Tibial nerve (tissue), 4 donors: ENCODE measurements around the gene FXYD7. TPM values are rescaled to one million over a fixed set of nuclear protein-coding genes. Genes with fewer than 3 reads are reported as not detected.
A peak's percentile ranks its signal among the peaks of the same experiment; 100 is the strongest.
"Not testable (repeated sequence)": the region's sequence is repeated elsewhere in the genome, so short reads cannot be mapped to it uniquely, and the experiment has no call there.

Experiments used
- DNase-seq, 2 donors: peaks; one replicate each; pipeline ENCODE4 v3.0.0-alpha.2; 2019; ENCODE audit warnings: low spot score in 2 of 2
- H3K27ac ChIP-seq, 4 donors: fragments of 200-600 bp; sonication (generic) in 3 of 4; one replicate each; pipeline ENCODE4 v1.5.1; 2017 to 2019; ENCODE audit warnings: mild to moderate bottlenecking in 1 of 4
- H3K27me3 ChIP-seq, 2 donors: fragments of 200-600 bp; sonication (generic) in 1 of 2; one replicate each; pipeline versions ENCODE4 v1.5.1 to v1.6.0; 2017 to 2019
- H3K36me3 ChIP-seq, 3 donors: fragments of 200-600 bp; sonication (generic); one replicate each; pipeline ENCODE4 v1.5.1; 2018 to 2019
- H3K4me1 ChIP-seq, 4 donors: fragments of 200-600 bp; sonication (generic) in 3 of 4; one replicate each; pipeline ENCODE4 v1.5.1; 2017 to 2019
- H3K4me3 ChIP-seq, 4 donors: fragments of 200-600 bp; sonication (generic) in 3 of 4; one replicate each; pipeline ENCODE4 v1.5.1; 2017 to 2019; ENCODE audit warnings: mild to moderate bottlenecking in 1 of 4, moderate library complexity in 1 of 4
- H3K9me3 ChIP-seq, 4 donors: fragments of 200-600 bp; sonication (generic) in 3 of 4; one replicate each; pipeline ENCODE4 v1.5.1; 2017 to 2019
- EP300 ChIP-seq, 2 donors: sonication (generic); formaldehyde crosslinking; IDR thresholded peaks; one replicate each; pipeline ENCODE4 v1.6.1; 2017; ENCODE audit warnings: antibody characterized with exemption in 2 of 2, mild to moderate bottlenecking in 1 of 2
- POLR2A ChIP-seq, 2 donors: fragments of 450-650 bp; IDR thresholded peaks; one replicate each; pipeline ENCODE4 v1.6.1; 2017; ENCODE audit warnings: antibody characterized with exemption in 2 of 2, mild to moderate bottlenecking in 2 of 2, moderate library complexity in 2 of 2
- WGBS, 2 donors: methylation state at CpG; one replicate each; pipeline ENCODE4 v1.1.5; 2018; 5-methylcytosine and 5-hydroxymethylcytosine counted together
- total RNA-seq, 4 donors: library from RNA; depleted of rRNA; stranded (reverse); fragments of >200 nt; gene quantifications; one replicate each; pipeline ENCODE4 v1.1.0, GENCODE V29; 2016
- TF ChIP-seq, protein P1 (sequence below), 5 experiments: fragments of 200-600 bp in 3 of 5; fragments of 450-650 bp in 2 of 5; sonication (generic) in 3 of 5; IDR thresholded peaks; one replicate each; pipeline ENCODE4 v1.5.1; 2016 to 2019; ENCODE audit warnings: antibody characterized with exemption in 5 of 5, mild to moderate bottlenecking in 3 of 5, moderate library complexity in 2 of 5

The FXYD7 gene
- total RNA-seq, 4 donors from 2014 or later, result 2.5 to 5.9 (median 5.7) TPM; not detected in 1

DNA sequence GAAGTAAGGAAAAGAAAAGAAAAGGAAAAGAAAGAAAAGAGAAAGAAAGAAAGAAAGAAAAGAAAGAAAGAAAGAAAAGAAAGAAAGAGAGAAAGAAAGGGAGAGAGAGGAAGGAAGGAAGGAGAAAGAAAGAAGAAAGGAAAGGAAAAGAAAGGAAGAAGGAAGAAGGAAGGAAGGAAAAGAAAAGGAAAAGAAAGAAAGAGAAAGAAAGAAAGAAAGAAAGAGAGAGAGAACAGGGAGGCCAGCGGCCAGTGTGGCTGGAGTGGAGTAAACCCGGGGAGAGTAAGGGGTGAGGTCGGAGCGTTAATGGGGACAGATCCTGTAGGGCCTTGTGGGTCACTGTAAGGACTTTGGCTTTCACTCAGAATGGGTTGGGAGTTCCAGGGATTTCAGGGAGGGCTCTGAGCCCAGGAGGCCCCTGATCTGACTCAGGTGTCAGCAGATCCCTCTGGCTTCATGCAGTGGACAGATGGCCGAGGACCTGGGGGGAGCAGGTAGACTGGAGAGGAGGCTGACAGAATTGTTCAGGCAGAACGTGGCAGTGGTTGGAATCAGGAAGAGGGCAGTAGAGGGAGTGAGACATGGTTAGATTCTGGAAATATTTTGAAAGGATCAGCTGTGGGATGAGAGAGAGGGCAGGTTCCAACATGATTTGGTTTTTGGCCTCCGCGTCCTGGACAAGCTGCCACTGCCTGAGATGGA, 47.2 kb upstream of the FXYD7 start:
- no peaks in the 10 kb centered on the region for H3K36me3 ChIP-seq
- no peak for DNase-seq
- H3K4me1 ChIP-seq, result peaks cover 0 to 16% (median 2%) of the 10 kb centered on the region in 4 donors
- 66 to 69% methylated on average over 8 of the region's 8 CpGs for WGBS, 2 donors
- no peak overlapping the region for H3K4me3 ChIP-seq
- H3K27ac ChIP-seq, result peak overlapping the region in 3 of 4 donors; percentile 50 to 72 (median 68)
- TF ChIP-seq POLR2A (IDR thresholded peaks at IDR 0.05) (no peak), EP300 (IDR thresholded peaks at IDR 0.05) (no peak)
- TF ChIP-seq, protein P1, sequence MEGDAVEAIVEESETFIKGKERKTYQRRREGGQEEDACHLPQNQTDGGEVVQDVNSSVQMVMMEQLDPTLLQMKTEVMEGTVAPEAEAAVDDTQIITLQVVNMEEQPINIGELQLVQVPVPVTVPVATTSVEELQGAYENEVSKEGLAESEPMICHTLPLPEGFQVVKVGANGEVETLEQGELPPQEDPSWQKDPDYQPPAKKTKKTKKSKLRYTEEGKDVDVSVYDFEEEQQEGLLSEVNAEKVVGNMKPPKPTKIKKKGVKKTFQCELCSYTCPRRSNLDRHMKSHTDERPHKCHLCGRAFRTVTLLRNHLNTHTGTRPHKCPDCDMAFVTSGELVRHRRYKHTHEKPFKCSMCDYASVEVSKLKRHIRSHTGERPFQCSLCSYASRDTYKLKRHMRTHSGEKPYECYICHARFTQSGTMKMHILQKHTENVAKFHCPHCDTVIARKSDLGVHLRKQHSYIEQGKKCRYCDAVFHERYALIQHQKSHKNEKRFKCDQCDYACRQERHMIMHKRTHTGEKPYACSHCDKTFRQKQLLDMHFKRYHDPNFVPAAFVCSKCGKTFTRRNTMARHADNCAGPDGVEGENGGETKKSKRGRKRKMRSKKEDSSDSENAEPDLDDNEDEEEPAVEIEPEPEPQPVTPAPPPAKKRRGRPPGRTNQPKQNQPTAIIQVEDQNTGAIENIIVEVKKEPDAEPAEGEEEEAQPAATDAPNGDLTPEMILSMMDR (IDR thresholded peaks at IDR 0.05), result no peak
- no peaks in the 10 kb centered on the region for H3K9me3 ChIP-seq
- peaks cover 0 to 6% of the 10 kb centered on the region in 2 donors for H3K27me3 ChIP-seq

DNA sequence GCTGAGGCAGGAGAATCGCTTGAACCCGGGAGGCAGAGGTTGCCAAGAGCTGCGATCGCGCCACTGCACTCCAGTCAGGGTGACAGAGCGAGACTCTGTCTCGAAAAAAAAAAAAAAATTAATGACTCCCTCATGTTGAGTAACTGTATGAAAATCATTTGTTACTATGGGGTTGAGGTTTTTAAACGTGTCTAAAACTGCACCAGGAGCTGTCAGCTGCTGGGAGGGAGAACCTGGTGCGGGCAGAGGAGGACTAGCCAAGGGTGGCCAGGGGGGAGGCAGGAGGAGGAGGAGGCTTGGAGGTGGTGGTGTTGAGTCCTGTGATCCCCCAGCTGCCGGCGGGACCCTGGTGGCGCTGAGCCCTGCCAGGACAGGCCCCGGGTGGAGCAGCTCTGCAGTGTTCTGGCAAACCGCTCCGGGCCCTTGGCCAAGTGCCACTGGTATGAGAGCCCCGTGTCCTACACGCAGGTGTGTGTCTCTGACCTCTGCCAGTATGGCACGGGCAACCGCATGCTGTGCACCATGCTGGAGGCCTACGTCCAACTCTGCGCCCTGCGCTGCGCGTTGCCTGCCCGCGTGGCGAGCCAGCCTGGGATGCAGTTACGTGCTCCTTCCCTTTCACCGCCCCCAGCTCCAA, 44.5 kb upstream of the FXYD7 start:
- peak overlapping the region in 2 of 4 donors; percentile 40 to 55 for H3K27ac ChIP-seq
- H3K9me3 ChIP-seq, result no peaks in the 10 kb centered on the region
- WGBS, 2 donors, result 69 to 74% methylated on average over 28 to 29 of the region's 29 CpGs
- H3K4me3 ChIP-seq, result no peak overlapping the region
- no peak for DNase-seq
- no peaks in the 10 kb centered on the region for H3K27me3 ChIP-seq
- no peaks in the 10 kb centered on the region for H3K36me3 ChIP-seq
- peaks cover 0 to 9% (median 0%) of the 10 kb centered on the region in 4 donors for H3K4me1 ChIP-seq
- TF ChIP-seq, protein P1 (IDR thresholded peaks at IDR 0.05), result no peak
- TF ChIP-seq POLR2A (IDR thresholded peaks at IDR 0.05) (no peak), EP300 (IDR thresholded peaks at IDR 0.05) (no peak)

DNA sequence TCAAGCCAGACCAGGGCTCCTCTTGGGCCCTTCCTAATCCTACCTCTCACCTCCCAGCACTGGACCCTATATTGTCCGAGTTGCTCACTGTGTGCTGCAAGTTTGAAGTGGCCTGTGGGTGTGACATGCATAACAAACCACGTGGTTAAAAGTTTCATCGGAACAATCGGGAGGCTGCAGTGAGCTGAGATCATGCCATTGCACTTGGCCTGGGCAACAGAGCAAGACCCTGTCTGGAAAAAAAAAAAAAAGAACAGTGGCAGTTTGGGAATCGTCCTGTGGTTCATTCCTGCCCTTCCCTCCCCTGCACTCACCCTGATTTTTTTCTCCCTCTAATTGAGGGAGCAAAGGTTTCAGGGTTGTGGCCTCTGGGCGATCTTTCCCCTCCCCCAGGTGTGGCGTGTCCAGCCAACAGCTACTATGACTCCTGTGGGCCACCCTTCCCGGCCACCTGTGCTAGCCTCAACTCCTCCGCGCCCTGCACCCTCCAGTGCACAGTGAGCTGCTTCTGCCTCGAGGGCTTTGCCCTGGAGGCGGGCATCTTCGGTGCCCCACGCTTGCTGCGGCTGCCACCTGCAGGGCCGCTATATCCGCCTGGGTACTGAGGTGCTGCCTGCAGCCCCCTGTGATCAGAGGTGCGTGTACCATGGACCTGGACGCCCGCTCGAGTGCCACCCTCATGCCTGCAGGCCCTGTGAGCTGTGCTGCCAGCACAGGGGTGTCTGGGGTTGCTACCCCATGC, 43.7 kb upstream of the FXYD7 start:
- Histone ChIP-seq H3K4me1 (peaks cover 0 to 9% (median 0%) of the 10 kb centered on the region in 4 donors), H3K4me3 (no peak overlapping the region), H3K27ac (peak overlapping the region in 2 of 4 donors; percentile 40 to 55), H3K36me3 (no peaks in the 10 kb centered on the region), H3K27me3 (no peaks in the 10 kb centered on the region), H3K9me3 (no peaks in the 10 kb centered on the region)
- 79 to 83% methylated on average over 18 to 21 of the region's 21 CpGs for WGBS, 2 donors
- TF ChIP-seq POLR2A (IDR thresholded peaks at IDR 0.05), result no peak
- no peak for TF ChIP-seq EP300 (IDR thresholded peaks at IDR 0.05)
- TF ChIP-seq, protein P1 (IDR thresholded peaks at IDR 0.05), result no peak
- DNase-seq, result no peak

DNA sequence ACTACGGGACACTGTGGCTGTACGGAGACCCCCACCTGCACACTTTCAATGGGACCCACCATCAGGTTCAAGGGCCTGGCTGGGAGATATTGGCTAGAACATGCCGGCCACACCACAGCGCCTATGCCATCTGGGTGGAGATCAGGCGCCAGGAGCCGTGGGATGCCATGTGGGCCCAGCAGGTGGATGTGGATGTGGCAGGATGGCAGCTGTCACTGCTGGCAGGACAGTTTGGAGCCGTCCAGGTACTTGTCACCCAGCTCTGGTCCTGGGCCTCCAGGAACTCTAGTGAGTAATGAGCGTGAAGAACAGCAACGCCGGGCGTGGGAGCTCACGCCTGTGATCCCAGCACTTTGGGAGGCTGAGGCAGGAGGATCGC, 43.2 kb upstream of the FXYD7 start:
- Histone ChIP-seq H3K27ac (peak overlapping the region in 1 of 4 donors; percentile 40), H3K36me3 (no peaks in the 10 kb centered on the region), H3K9me3 (no peaks in the 10 kb centered on the region), H3K4me3 (no peak overlapping the region), H3K27me3 (no peaks in the 10 kb centered on the region), H3K4me1 (peaks cover 0 to 9% (median 0%) of the 10 kb centered on the region in 4 donors)
- 90 to 97% methylated on average over 11 of the region's 13 CpGs for WGBS, 2 donors
- no peak for DNase-seq
- no peak for TF ChIP-seq EP300 (IDR thresholded peaks at IDR 0.05)

DNA sequence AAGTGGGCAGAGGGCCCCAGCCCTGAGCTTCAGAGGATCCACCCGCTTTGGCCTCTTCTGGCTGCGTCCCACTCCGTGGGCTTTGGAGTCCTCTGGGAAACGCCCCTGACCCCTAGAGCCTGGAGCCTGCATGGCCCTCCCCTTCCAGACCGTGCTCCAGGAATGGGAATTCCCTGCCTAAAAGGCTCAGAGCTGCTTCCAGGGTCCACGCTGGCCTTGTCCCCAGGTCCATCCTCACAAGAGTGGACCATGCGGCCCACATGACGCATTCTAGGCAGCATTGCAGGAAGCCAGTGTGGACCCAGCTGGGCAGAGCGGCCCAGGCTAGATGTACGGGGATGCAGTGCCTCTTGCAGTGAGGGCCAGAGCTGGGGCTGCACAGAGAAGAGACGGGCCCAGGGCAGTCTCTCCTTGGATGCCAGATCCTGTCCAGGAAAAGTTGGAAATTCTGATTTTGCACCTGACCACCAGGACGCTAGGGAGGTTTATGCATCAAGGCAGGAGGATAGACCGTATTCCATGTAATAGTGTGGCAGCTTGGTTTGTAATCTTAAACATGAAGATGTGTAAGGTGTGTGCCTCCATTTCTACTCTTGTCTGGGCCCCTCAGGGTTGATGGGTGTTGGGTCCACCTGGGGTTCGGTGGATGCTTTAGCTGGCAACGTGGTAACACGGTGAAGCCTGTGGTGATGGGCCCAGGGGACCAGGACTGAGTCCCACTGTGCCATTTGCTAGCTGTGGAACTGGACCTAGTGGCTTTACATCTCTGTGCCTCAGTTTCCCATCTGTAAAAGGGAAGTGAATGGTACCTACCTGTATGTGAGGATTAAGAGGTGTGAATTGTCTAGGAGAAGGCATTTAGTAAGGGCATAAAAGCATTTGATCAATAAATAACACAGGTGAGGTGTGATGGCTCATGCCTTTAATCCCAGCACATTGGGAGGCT, 42.2 kb upstream of the FXYD7 start:
- Histone ChIP-seq H3K4me3 (no peak overlapping the region), H3K27ac (peak overlapping the region in 3 of 4 donors; percentile 40 to 52 (median 40)), H3K9me3 (no peaks in the 10 kb centered on the region), H3K27me3 (no peaks in the 10 kb centered on the region), H3K4me1 (peaks cover 0 to 8% (median 0%) of the 10 kb centered on the region in 4 donors), H3K36me3 (no peaks in the 10 kb centered on the region)
- TF ChIP-seq, protein P1 (IDR thresholded peaks at IDR 0.05), result no peak
- TF ChIP-seq POLR2A (IDR thresholded peaks at IDR 0.05) (no peak), EP300 (IDR thresholded peaks at IDR 0.05) (no peak)
- no peak for DNase-seq
- WGBS, 2 donors, result 57 to 63% methylated on average over 12 of the region's 16 CpGs

DNA sequence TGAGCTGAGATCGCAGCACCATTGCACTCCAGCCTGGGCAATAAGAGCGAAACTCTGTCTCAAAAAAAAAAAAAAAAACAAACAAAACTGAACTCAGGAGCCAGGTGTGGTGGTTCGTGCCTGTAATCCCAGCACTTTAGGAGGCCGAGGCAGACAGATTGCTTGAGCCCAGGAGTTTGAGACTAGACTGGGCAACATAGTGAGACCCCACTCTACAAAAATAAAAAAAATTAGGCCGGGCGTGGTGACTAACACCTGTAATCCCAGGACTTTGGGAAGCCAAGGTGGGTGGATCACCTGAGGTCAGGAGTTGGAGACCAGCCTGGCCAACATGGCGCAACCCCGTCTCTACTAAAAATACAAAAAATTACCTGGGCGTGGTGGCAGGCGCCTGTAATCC, 41.1 kb upstream of the FXYD7 start:
- H3K4me1 ChIP-seq, result peaks cover 0 to 15% (median 4%) of the 10 kb centered on the region in 4 donors
- DNase-seq, H3K9me3 ChIP-seq, H3K27ac ChIP-seq, H3K27me3 ChIP-seq, H3K36me3 ChIP-seq, H3K4me3 ChIP-seq: not testable (repeated sequence)
- 94 to 95% methylated on average over 10 of the region's 10 CpGs for WGBS, 2 donors

DNA sequence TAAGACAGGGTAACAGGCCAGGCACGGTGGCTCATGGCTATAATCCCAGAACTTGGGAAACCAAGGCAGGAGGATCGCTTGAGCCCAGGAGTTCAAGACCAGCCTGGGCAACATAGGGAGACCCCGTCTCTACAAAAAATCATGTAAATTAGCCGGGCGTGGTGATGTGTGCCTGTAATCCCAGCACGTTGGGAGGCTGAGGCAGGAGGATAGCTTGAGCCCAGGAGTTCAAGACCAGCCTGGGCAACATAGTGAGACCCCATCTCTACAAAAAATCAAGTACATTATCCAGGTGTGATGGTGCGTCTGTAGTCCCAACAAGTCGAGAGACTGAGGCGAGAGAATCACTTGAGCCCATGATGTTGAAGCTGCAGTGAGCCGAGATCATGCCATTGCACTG, 39.4 kb upstream of the FXYD7 start:
- 79 to 80% methylated on average over 10 of the region's 10 CpGs for WGBS, 2 donors
- H3K27me3 ChIP-seq, H3K9me3 ChIP-seq, H3K4me3 ChIP-seq, DNase-seq, H3K36me3 ChIP-seq: not testable (repeated sequence)
- peak overlapping the region in 2 of 4 donors; percentile 58 to 66 for H3K27ac ChIP-seq
- peaks cover 0 to 26% (median 7%) of the 10 kb centered on the region in 4 donors for H3K4me1 ChIP-seq
